ENCODE results near the gene CD27. TPM values are rescaled to one million over a fixed set of nuclear protein-coding genes. Genes with fewer than 3 reads are reported as not detected.

The CD27 gene
- 39.3 and 43.8 TPM in 2 replicates for total RNA-seq

GRCh38 chr12:6444704-6445688 lies at the start of gene CD27:
Gene CD27 (plus strand): TSS chr12:6444955. CDS start chr12:6445096, 141 bp downstream.
- Mint-ChIP-seq H3K9me3 (no peaks in the 10 kb centered on the region), H3K4me1 (peaks cover 69% of the 10 kb centered on the region), H3K36me3 (ENCODE audit: low read depth) (peaks cover 15% of the 10 kb centered on the region), H3K27me3 (no peaks in the 10 kb centered on the region), H3K4me3 (peak within 1 kb of the TSS; percentile 84), H3K27ac (peak within 1 kb of the TSS; percentile 92)
- POLR2A ChIA-PET, result interaction anchor here (0.5 to 7.8 kb wide), 12 partner anchors 10 to 407 kb away, joined by 3 to 144 read pairs (median 12); partner anchors contain the start of genes GAPDH, MRPL51, USP5 and VAMP1
- intact Hi-C loops (cut with micrococcal nuclease), result no loop called here
- no peak for DNase-seq
- CTCF ChIA-PET, result interaction anchor here (1.3 to 3.7 kb wide), 5 partner anchors 14 to 93 kb away, joined by 3 to 22 read pairs (median 5); no protein-coding TSS in a partner anchor
- no peak for TF ChIP-seq CTCF (IDR thresholded peaks at IDR 0.05)
- ATAC-seq (ENCODE audit: low read depth), result peak; percentile 34

DNA sequence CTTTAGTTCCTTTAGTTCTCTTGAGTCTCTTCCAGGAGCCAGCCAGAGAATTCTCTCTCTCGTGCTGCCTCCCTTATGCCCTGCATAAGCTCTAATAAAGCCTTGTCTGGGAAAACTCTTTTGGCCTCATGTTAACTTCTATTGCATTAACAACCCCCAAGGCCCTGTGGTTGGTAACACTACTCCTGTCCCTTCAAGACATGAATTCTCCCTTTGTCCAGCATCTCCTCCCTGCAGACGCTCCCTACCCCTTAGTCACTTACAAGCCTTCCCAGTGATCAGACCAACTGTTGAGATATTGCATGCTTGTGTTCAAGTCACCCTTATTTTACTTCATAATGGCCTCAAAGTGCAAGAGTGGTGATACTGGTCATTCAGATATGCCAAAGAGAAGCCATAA lies 48.7 kb upstream of the CD27 start:
- no peaks in the 10 kb centered on the region for H3K9me3 Mint-ChIP-seq
- TF ChIP-seq CTCF (IDR thresholded peaks at IDR 0.05), result no peak
- H3K4me3 Mint-ChIP-seq, result no peak overlapping the region
- H3K4me1 Mint-ChIP-seq, result no peaks in the 10 kb centered on the region
- H3K27me3 Mint-ChIP-seq, result peaks cover 19% of the 10 kb centered on the region
- no peaks in the 10 kb centered on the region for H3K36me3 Mint-ChIP-seq (ENCODE audit: low read depth)
- ChIA-PET CTCF (no interaction called here), POLR2A (no interaction called here)
- no peak overlapping the region for H3K27ac Mint-ChIP-seq
- no peak for DNase-seq
- ATAC-seq (ENCODE audit: low read depth), result no peak
- intact Hi-C loops (cut with micrococcal nuclease), result no loop called here

DNA sequence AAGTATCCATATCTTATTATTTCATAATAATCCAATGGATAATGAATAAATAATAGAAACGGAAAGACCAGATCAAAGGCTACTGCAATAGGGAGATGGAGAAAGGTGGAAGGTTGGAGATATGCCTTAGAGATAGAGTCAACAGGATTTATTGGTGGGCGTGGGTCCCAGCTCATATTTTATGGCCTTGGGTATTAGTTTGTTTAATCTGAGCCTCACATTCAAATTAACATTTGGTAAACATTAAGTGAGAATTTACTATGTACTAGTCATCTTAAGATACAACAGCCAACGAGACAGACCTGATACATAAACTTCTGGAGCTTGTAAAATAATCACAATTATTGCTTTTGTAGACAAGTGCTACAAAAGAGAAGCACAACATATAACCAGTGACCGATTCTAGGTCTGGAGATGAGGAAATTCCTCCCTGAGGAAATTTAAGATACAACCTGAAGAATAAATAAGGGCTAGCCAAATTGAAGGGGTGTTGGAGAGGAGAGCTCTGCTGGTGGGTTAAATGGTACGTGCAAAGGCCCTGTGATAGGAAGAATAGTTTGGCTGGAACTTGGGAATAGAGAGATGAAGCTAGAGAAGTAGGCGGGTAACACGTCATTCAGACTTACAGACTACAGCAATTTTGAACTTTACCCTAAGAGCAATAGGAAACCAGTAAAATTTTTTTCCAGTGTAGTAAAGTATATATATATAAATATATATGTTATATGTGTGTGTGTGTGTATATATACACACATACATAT lies 44.7 kb upstream of the CD27 start:
- Mint-ChIP-seq H3K4me1 (no peaks in the 10 kb centered on the region), H3K36me3 (ENCODE audit: low read depth) (no peaks in the 10 kb centered on the region), H3K27me3 (peaks cover 19% of the 10 kb centered on the region), H3K9me3 (no peaks in the 10 kb centered on the region), H3K4me3 (no peak overlapping the region), H3K27ac (no peak overlapping the region)
- CTCF ChIA-PET, result no interaction called here
- ATAC-seq (ENCODE audit: low read depth) (no peak), DNase-seq (no peak)
- no peak for TF ChIP-seq CTCF (IDR thresholded peaks at IDR 0.05)
- POLR2A ChIA-PET, result no interaction called here
- intact Hi-C loops (cut with micrococcal nuclease), result no loop called here

GRCh38 chr12:6404390-6404789 lies 40.4 kb upstream of the CD27 start:
- CTCF ChIA-PET, result no interaction called here
- H3K4me3 Mint-ChIP-seq, result no peak overlapping the region
- intact Hi-C loops (cut with micrococcal nuclease), result no loop called here
- no peak overlapping the region for H3K27ac Mint-ChIP-seq
- DNase-seq (no peak), ATAC-seq (ENCODE audit: low read depth) (no peak)
- H3K4me1 Mint-ChIP-seq, result no peaks in the 10 kb centered on the region
- TF ChIP-seq CTCF (IDR thresholded peaks at IDR 0.05), result no peak
- H3K27me3 Mint-ChIP-seq, result peaks cover 13% of the 10 kb centered on the region
- no peaks in the 10 kb centered on the region for H3K9me3 Mint-ChIP-seq
- no peaks in the 10 kb centered on the region for H3K36me3 Mint-ChIP-seq (ENCODE audit: low read depth)
- POLR2A ChIA-PET, result interaction anchor here (0.6 kb wide), 1 partner anchor 614 kb away, joined by 3 read pairs; the partner anchor contains the start of gene LPCAT3

GRCh38 chr12:6405963-6406362 lies 38.8 kb upstream of the CD27 start:
- intact Hi-C loops (cut with micrococcal nuclease), result no loop called here
- CTCF ChIA-PET, result no interaction called here
- Mint-ChIP-seq H3K36me3 (ENCODE audit: low read depth) (no peaks in the 10 kb centered on the region), H3K9me3 (no peaks in the 10 kb centered on the region), H3K27me3 (peaks cover 8% of the 10 kb centered on the region), H3K4me3 (no peak overlapping the region), H3K4me1 (no peaks in the 10 kb centered on the region), H3K27ac (no peak overlapping the region)
- POLR2A ChIA-PET, result no interaction called here
- no peak for ATAC-seq (ENCODE audit: low read depth)
- DNase-seq, result no peak
- no peak for TF ChIP-seq CTCF (IDR thresholded peaks at IDR 0.05)

All from activated B cell treated with CpG ODN at 0.5 μM for 24 hours (primary cell).